Measurements from ENCODE around the gene PTCD3.
A peak's percentile ranks its signal among the peaks of the same experiment; 100 is the strongest.

Gene PTCD3

DNA sequence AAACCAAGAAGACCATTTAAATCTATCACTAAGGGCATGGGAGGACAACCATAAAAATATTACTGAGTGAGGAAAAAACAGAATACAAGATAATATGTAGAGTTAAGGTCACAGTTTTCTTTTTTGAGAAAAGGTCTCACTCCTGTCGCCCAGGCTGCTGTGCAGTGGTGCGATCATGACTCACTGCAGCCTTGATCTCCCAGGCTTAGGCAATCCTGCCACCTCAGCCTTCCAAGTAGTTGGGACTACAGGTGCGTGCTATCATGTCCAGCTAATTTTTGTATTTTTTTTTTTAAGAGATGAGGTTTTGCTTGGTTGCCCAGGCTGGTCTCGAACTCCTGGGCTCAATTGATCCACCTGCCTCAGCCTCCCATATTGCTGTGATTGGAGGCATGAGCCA is 24.3 kb upstream of the PTCD3 start:
- DNase-seq (ENCODE audit: low read depth in 2 of 2) = no peak

- DNase-seq (ENCODE audit: low read depth in 2 of 2) = no peak
Measured at GRCh38 chr2:86082756-86083155, 23.3 kb upstream of the PTCD3 start.

DNA sequence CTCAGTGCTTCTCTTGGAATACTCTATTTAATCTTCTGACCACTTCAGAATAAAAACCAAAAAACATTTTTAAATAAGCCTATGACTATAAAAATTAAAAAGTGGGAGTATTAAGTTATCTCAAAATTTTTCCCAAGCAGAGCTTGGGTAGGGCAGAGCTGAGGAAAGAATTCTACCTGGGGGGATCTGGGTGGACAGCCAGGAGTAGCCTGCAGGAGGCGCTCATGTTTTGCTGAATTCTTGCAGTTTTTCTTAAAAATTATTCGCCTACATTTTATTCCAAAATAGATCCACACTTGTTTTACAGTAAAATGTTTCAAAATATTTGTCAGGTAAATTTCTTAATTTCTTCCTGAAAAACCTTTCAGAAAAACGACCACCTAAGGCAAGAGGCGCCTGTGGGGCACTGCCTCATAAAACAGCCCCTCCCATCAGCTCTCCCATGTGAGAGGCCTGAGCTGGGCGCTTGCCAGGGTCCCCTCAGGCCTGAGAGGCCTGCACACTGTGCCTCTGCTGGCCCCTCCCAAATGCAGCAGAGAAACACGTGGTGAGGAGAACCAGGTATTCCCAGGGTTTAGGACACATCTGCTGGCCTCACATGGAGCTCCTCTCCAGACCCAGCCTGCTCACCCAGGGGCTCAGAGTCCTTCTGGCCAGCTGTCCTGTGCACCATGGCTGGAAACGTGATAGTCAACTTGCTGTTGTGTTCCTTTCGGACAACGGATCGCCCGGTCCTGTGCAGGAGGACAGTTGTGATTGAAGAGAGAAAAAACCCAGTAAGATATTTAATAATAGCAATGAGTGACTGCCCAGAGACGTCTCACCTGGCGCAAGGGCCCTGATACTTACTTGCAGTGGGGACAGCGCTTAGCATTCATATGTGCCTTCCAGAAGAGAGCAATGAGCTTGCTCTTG is 17.8 kb upstream of the PTCD3 start:
- DNase-seq (ENCODE audit: low read depth in 2 of 2) = no peak

- DNase-seq (ENCODE audit: low read depth in 2 of 2) = no peak
Measured at GRCh38 chr2:86094229-86094628, 11.8 kb upstream of the PTCD3 start.

DNA sequence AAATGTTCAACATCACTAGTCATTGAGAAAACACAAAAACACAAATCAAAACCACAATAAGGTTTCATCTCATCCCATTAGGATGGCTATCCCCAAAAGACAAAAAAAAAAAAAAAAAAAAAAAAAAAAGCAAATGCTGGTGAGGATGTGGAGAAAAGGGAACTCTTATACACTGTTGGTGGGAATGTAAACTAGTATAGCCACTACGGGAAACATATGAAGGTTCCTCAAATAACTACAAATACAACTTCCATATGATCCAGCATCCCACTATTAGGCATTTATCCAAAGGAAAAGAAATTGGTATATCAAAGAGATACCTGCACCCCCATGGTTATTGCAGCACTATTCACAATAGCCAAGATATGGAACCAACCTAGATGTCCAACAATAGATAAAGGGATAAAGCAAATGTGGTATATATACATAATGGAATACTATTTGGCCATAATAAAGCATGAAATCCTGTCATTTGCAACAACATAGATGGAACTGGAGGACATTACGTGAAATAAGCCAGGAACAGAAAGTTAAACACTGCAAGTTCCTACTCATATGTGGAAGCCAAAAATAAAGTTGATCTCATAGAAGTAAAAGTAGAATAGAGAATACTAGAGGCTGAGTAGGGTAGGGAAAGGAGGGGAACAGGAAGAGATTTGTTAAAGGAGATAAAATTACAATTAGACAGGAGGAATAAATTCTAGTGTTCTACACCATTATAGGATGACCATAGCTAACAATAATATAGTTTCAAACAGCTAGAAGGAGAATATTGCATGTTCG is 8.7 kb upstream of the PTCD3 start:
- no peak for DNase-seq (ENCODE audit: low read depth in 2 of 2)

DNA sequence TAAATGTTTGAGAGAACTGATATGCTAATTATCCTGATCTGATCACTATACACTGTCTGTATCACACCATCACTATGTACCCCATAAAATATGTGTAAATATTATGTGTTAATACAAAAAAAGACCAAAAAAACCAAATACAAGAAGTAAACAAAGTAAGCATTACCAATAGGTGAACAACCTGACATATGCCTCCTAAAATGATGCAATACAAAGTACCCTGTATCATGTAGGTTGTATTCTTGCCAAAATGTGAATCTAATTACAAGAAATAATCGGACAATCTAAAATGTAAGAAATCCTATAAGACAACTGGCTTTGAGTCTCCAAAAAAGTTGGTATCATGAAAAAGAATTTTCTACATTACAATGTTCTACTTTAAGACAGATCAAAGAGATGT is 8.1 kb upstream of the PTCD3 start:
- DNase-seq (ENCODE audit: low read depth in 2 of 2) = no peak

DNA sequence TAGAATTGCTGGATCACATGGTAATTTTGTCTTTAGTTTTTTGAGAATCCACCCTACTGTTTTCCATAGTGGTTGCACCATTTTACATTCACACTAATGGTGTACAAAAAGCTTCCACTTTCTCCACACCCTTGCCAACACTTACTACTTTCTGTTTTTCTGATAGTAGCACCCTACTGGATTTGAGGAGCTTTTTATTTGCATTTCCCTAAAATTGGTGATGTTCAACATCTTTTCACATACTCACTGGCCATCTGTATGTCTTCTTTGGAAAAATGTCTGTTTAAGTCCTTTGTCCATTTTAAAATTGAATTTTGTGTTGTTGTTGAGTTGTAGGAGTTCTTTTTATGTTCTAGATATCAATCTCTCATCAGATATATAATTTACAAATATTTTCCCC is 3.9 kb upstream of the PTCD3 start:
- DNase-seq (ENCODE audit: low read depth in 2 of 2) = no peak

DNA sequence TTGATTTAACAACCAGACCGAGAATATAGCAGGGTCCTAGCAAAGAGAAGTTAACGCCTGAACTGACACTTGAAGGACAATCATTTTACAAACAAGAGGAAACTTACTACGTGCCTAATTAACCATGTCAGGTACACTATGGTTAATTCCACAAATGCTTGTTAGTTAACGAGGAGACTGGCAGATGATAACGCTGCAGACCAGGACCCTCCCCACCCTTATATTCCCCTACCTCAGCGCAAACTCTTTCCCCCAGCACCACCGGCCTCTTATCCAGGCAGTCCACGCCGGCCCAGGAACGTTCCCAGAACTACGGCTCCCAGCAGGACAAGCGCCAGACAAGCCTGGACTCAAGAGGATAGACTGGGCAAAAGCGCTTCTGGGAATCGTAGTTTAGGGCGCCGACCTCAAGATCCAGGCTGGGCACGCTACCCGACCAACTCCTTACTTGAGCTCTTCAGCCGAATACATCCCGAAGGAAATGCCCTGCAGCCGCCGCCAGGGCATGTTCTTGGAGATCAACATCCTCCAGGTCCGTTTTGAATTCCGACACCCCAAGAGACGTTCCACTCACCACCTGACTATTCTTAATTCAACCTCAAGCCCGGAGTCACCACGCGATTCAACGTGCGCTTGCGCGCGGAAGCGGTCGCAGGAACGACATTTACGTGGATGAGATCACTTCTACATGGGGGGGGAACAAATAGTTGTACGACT is 625 bp upstream of the PTCD3 start, which contains the start of gene POLR1A:
Gene POLR1A, minus strand, starts transcription at position 635 of the 717 bp plus-strand sequence. Its CDS starts 110 bp downstream, at position 525.
- DNase-seq (ENCODE audit: low read depth in 2 of 2) = peak; percentile 73 to 74

- DNase-seq (ENCODE audit: low read depth in 2 of 2) = no peak
Measured at GRCh38 chr2:86107031-86107430, 996 bp downstream of the PTCD3 start.

- DNase-seq (ENCODE audit: low read depth in 2 of 2) = no peak
Measured at GRCh38 chr2:86118130-86118529, 12.1 kb downstream of the PTCD3 start.

DNA sequence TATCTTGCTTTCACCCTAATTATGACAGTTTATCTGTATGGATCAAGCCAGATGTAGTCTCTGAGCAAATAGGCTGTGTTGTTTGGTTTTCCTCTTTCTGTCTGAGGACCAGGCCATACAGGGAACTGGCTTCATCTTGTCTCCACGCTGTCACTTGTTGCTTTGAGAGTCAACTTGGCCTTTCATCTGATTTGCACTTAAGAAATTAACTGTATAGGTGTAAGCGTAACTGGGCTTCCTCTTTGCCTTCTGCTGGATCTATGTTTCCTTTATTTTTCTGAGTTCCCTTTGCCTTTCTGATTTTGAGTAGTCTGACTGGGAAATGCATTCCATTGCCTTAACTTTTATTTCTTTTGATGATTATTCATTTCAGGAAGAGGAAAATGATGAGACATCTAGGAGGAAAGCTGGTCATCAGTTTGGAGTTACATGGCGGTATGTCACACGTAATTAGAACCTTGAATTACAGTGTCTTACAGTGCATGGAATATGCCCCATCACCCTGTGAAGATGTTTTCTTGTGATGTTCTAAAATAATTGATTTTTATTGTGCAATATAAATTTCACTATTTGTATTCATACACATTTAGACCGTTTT is 17.4 kb downstream of the PTCD3 start:
- DNase-seq (ENCODE audit: low read depth in 2 of 2) = no peak

DNA sequence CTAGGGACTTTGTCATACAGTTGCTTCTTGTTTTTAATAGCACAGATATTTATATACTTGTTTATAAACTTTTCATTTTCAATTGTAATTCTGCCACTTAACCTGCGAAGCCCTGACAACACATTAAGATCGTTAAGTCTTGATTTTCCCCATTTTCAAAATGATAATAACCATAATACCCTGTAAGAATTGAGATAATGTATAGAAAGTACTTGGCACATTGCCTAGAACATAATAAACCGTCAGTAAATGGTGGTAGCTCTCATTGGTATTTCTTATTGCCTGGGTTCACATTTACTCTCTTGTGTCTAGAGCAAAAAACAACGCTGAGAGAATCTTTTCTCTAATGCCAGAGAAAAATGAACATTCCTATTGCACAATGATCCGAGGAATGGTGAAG is 18.6 kb downstream of the PTCD3 start:
- no peak for DNase-seq (ENCODE audit: low read depth in 2 of 2)

DNA sequence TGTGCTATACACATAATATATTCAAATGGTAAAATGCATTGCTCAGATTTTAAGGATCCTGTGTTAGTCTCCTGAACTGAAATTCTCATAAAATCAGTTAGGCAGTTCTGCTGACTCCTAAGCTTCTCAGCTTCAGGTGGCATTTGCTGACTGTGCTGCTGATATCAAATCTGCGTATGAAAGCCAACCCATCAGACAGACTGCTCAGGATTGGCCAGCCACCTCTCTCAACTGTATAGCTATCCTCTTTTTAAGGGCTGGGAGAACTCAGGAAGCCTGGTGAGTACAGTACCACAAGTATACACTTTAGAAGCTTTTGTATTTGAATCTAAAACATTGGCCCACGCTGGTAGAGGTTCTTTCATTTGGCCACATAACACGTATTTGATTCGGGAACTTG is 28.7 kb downstream of the PTCD3 start:
- no peak for DNase-seq (ENCODE audit: low read depth in 2 of 2)

- DNase-seq (ENCODE audit: low read depth in 2 of 2) = no peak
Measured at GRCh38 chr2:86135653-86136052, 29.6 kb downstream of the PTCD3 start.

GRCh38 chr2:86136141-86136540 is 30.1 kb downstream of the PTCD3 start:
- no peak for DNase-seq (ENCODE audit: low read depth in 2 of 2)

DNA sequence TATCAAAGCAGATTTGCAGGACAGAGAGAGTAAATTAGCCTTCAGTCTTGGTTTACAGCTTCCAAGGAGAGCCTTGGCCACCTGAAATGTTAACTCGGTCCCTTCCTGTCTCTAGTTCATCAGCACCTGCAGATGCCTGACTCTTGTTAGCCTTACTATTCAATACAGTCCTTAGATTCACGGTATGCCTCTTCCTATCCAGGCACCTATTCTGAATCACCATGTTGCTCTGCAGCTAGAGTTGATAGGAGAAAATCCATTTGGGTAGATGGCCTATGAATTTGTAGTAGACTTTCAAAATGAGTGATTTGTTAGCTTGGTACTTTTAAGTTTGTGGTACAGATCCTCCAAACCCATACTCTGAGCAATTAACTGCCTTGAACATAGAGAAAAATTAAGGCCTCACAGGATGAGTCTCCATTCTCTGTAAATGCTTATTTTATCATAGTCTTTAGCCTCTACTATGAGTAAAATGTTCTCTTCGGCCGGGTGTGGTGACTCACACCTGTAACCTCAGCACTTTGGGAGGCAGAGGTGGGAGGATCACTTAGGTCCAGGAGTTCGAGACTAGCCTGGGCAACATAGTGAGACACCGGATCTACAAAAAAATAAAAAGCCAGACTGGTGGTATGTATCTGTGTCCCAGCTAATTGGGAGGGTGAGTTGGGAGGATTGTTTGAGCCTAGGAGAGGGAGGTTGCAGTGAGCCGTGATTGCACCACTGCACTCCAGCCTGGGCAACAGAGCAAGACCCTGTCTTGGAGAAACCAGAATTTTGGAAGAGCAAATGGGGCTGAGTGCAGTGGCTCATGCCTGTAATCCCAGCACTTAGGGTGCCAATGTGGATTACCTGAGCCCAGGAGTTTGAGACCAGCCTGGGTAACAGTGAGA is 32.9 kb downstream of the PTCD3 start:
- DNase-seq (ENCODE audit: low read depth in 2 of 2) = no peak

DNA sequence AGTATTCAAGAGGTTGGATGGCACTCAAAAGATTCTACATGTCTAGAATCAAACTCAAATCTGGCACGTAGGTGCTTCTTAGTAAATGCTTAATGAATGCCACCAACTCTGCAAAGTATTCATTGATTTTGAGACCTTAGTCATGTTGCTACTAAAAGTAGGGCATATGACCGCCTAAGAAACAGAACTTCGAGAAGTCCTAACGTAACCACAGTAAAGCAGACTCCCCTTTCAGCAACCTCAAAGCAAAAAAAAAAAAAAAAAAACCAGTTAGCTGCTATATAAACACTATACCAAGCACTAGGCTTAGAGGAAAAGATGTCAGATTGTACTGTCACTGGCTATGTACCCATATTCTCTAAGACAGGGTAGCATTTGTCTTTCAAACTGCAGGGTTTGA is 33.9 kb downstream of the PTCD3 start:
- no peak for DNase-seq (ENCODE audit: low read depth in 2 of 2)

- no peak for DNase-seq (ENCODE audit: low read depth in 2 of 2)
Measured at GRCh38 chr2:86140969-86141392, 34.9 kb downstream of the PTCD3 start.

- DNase-seq (ENCODE audit: low read depth in 2 of 2) = no peak
Measured at GRCh38 chr2:86142436-86143257, 36.6 kb downstream of the PTCD3 start.

- DNase-seq (ENCODE audit: low read depth in 2 of 2) = no peak
Measured at GRCh38 chr2:86143307-86143706, 37.3 kb downstream of the PTCD3 start.

All from stimulated activated CD8-positive, alpha-beta memory T cell treated with anti-CD3 and anti-CD28 coated beads, Interleukin-15, amount 100 ng/mL, for 48 hours (primary cell).